ENCODE results near the gene ZMYND8. TPM values are rescaled to one million over a fixed set of nuclear protein-coding genes. Genes with fewer than 3 reads are reported as not detected.

ZMYND8 gene
- total RNA-seq, 2 experiments from 2014 or later, result 44.3 to 44.7 TPM

DNA sequence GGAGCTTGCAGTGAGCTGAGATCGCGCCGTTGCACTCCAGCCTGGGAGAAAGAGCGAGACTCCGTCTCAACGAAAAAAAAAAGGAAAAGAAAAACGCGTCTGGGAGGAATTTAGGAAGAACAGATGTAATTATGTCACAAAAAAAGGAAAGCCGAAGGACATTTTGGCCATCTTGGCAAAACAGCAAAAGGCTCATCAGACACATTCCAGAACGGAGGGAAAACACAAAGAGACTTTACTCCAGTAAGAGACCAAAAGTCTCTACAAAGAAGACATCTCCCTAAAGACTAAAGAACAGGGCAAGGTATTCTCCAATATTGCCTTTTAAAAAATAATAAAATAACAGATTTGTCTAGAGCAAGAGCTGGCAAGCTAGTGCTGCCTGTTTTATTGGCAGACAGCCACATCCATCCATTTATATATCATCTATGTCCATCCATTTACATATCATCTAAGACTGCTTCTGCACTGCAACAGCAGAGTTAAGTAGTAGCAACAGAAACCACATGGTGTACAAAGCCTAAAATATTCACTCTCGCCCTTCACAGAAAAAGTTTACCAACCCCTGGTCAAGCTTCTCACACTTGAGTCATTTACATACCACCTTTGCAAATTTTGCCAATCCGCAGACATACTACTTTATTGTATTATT, 133.9 kb downstream of the ZMYND8 start:
- no peaks in the 10 kb centered on the region for H3K9me3 Mint-ChIP-seq (ENCODE audit: insufficient read depth)
- ATAC-seq (no peak), DNase-seq (no peak)
- H3K27ac Mint-ChIP-seq, result no peak overlapping the region
- H3K36me3 Mint-ChIP-seq (ENCODE audit: low read depth), result peaks cover 63% of the 10 kb centered on the region
- POLR2A ChIA-PET, result no interaction called here
- CTCF ChIA-PET, result interaction anchor here (1.3 to 4.0 kb wide), 3 partner anchors 17 to 161 kb away, joined by 3 to 27 read pairs (median 8); no protein-coding TSS in a partner anchor
- H3K4me3 Mint-ChIP-seq, result no peak overlapping the region
- peaks cover 14% of the 10 kb centered on the region for H3K4me1 Mint-ChIP-seq (ENCODE audit: low read depth)
- no peaks in the 10 kb centered on the region for H3K27me3 Mint-ChIP-seq (ENCODE audit: low read depth)

DNA sequence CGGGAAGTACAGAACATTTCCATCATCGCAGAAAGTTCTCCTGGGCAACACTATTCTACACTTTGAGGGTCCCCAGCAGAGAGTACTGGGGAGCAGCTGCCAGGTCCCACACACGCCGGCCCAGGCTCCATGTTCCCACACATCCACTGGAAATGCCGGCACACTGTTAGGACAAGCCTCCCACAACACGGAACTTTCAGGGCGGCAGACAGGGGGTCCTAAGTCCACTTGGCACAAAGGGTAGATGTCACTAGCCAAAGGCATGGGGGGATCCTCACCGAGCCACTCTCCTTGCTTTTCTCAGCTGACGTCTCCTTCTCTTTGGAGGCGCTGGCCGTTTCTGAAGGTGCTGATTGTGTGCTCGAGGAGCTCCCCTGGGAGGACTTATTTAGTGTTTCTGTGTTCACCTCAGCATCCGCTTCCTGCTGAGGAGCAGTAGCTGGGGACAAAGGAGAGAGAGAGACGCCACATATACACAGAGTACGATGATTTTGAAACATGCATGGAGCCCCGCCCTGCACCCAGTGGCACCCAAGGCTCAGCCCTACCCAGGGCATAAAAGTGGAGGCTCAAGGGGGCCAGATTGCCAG, 135.4 kb downstream of the ZMYND8 start:
- CTCF ChIA-PET, result interaction anchor here (0.9 to 4.0 kb wide), 5 partner anchors 14 to 400 kb away, joined by 3 to 27 read pairs (median 7); no protein-coding TSS in a partner anchor
- Mint-ChIP-seq H3K4me1 (ENCODE audit: low read depth) (peaks cover 14% of the 10 kb centered on the region), H3K4me3 (no peak overlapping the region), H3K9me3 (ENCODE audit: insufficient read depth) (no peaks in the 10 kb centered on the region), H3K36me3 (ENCODE audit: low read depth) (peaks cover 62% of the 10 kb centered on the region), H3K27me3 (ENCODE audit: low read depth) (no peaks in the 10 kb centered on the region), H3K27ac (no peak overlapping the region)
- POLR2A ChIA-PET, result no interaction called here
- ATAC-seq, result no peak
- no peak for DNase-seq

DNA sequence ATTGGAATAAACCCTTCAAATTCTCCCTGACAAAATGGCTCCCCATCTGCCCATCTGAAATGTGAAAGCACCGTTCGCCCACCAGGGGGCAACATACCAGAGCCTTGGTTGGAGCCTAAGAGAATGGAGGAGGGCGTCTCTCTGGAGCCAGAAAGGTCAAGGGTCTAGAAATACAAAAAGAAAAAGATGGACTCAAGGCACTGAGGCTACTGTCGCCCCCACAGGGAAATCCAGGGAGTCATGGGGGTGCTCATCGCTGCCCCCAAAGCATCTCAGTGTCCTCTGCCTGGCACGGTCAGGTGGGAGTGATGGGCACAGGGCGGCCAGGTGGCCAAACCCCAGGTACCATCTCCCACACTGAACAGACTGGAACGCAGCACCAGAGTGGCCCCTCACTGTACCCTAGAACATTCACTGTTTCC, 136.3 kb downstream of the ZMYND8 start:
- Mint-ChIP-seq H3K4me1 (ENCODE audit: low read depth) (peaks cover 14% of the 10 kb centered on the region), H3K4me3 (no peak overlapping the region), H3K27me3 (ENCODE audit: low read depth) (no peaks in the 10 kb centered on the region), H3K9me3 (ENCODE audit: insufficient read depth) (no peaks in the 10 kb centered on the region), H3K36me3 (ENCODE audit: low read depth) (peaks cover 68% of the 10 kb centered on the region), H3K27ac (no peak overlapping the region)
- ChIA-PET CTCF (interaction anchor here (0.9 to 3.7 kb wide), 7 partner anchors 9 to 163 kb away, joined by 3 to 45 read pairs (median 9); no protein-coding TSS in a partner anchor), POLR2A (no interaction called here)
- ATAC-seq (no peak), DNase-seq (peak; percentile 64)

DNA sequence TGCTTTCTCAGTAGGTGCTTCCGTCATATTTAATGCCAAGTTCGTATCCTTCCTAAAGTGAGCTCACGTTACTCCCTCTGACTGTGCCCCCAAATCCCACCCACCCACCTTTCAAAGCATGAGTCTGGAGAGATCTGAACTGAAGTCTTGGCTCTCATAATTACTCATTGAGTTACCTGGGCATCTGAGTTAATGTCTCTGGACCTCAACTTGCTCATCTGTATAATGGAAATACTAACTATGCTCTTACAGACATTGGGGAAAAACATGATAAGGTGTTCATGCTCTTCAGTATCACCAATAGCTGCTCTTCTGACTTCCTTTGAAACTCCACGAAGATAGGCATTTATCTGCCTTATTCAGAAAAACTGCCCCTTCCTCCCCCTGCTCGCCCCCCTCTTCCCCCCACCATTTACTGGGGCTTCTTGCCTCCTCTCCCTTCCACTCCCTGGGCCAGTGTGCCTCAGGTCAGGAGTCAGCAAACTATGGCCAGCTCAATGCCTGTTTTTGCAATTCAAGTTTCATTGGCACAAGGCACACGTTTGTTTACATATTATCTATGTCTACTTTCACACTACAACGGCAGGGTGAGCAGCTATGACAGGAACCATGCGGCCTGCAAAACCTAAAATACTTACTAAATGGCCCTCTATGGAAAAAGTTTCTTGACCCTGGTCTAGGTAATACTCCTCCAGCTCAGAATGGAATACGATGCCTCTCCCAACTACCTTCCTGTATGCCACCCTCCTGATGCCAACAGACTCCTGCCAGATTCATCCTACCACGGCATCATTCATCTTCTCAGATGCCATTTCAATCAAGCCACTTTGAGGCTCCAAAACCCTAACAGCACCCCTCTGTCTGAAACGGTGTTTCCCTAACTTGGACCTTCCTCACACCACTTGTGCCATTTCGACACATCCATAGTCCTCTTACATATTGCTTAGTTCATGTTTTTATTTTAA, 138.7 kb downstream of the ZMYND8 start:
- ChIA-PET CTCF (interaction anchor here (0.9 to 3.7 kb wide), 7 partner anchors 11 to 403 kb away, joined by 3 to 45 read pairs (median 4); no protein-coding TSS in a partner anchor), POLR2A (no interaction called here)
- H3K4me3 Mint-ChIP-seq, result no peak overlapping the region
- no peaks in the 10 kb centered on the region for H3K9me3 Mint-ChIP-seq (ENCODE audit: insufficient read depth)
- no peaks in the 10 kb centered on the region for H3K27me3 Mint-ChIP-seq (ENCODE audit: low read depth)
- ATAC-seq (no peak), DNase-seq (no peak)
- peaks cover 13% of the 10 kb centered on the region for H3K4me1 Mint-ChIP-seq (ENCODE audit: low read depth)
- no peak overlapping the region for H3K27ac Mint-ChIP-seq
- H3K36me3 Mint-ChIP-seq (ENCODE audit: low read depth), result peaks cover 59% of the 10 kb centered on the region

DNA sequence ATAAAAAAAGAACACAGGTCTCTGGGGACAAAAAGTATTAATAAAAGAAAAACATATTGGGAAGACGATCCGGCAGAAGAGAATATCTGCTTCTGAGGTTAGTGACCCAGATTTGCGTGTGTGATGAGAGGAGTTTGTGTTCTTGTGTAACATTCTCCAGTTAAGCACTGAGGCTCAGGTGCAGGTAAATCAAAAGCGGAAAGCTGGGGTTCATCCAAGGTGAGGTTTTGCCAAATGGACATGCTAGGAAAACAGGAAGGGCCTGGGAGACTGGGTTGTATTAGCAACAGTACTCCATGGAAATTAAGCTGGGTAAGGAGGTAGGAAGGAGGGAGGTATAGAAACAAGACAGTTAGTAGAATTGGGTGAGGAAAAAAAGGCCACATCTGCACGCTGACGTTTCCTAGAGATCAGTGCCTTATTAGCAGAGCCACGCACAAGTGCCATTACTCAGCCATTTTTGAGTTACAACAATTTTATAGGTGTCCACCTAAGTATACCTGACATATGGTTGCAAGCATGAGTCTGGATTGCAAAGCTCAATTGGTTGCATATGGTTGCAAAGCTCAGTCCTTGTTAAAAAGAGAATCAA, 139.6 kb downstream of the ZMYND8 start:
- H3K4me1 Mint-ChIP-seq (ENCODE audit: low read depth), result peaks cover 6% of the 10 kb centered on the region
- no peaks in the 10 kb centered on the region for H3K27me3 Mint-ChIP-seq (ENCODE audit: low read depth)
- no peak for DNase-seq
- H3K4me3 Mint-ChIP-seq, result no peak overlapping the region
- ChIA-PET POLR2A (no interaction called here), CTCF (interaction anchor here (1.0 to 3.7 kb wide), 5 partner anchors 12 to 404 kb away, joined by 3 to 45 read pairs (median 3); no protein-coding TSS in a partner anchor)
- H3K27ac Mint-ChIP-seq, result no peak overlapping the region
- H3K9me3 Mint-ChIP-seq (ENCODE audit: insufficient read depth), result no peaks in the 10 kb centered on the region
- ATAC-seq, result no peak
- H3K36me3 Mint-ChIP-seq (ENCODE audit: low read depth), result peaks cover 52% of the 10 kb centered on the region

DNA sequence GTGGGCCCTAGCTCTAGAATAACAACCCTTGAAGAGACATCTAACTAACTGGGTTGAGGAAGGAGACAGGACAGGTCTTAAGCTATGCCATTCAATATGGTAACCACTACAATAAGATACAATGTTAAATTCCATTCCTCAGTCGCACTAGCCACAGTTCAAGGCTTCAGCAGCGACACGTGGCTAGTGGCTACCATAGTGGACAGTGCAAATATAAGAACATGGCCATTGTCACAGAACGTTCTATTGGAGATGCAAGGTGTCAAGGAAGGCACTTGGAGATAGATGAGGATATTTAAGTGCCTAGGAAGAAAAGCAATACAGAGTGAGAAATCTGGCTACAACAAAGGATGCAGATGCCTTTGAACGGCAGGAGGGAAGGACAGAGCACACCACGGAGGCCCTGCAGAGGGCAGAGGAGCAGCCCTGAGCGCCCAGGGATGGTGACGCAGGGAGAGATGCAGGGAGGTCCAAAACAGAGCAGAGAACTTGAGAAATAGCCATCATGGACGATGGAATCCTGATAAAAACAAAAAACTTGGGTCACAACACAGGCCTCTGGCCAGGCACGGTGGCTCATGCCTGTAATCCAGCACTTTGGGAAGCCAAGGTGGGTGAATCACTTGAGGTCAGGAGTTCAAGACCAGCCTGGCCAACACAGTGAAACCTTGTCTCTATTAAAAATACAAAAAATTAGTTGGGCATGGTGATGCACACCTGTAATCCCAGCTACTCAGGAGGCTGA, 140.7 kb downstream of the ZMYND8 start:
- peak overlapping the region; percentile 45 for H3K27ac Mint-ChIP-seq
- no peak overlapping the region for H3K4me3 Mint-ChIP-seq
- no peaks in the 10 kb centered on the region for H3K27me3 Mint-ChIP-seq (ENCODE audit: low read depth)
- no peak for DNase-seq
- POLR2A ChIA-PET, result interaction anchor here (1.4 kb wide), 1 partner anchor 13 kb away, joined by 3 read pairs; no protein-coding TSS in a partner anchor
- no peak for ATAC-seq
- H3K36me3 Mint-ChIP-seq (ENCODE audit: low read depth), result peaks cover 45% of the 10 kb centered on the region
- H3K4me1 Mint-ChIP-seq (ENCODE audit: low read depth), result no peaks in the 10 kb centered on the region
- CTCF ChIA-PET, result interaction anchor here (1.9 kb wide), 1 partner anchor 168 kb away, joined by 9 read pairs; no protein-coding TSS in a partner anchor
- H3K9me3 Mint-ChIP-seq (ENCODE audit: insufficient read depth), result no peaks in the 10 kb centered on the region

DNA sequence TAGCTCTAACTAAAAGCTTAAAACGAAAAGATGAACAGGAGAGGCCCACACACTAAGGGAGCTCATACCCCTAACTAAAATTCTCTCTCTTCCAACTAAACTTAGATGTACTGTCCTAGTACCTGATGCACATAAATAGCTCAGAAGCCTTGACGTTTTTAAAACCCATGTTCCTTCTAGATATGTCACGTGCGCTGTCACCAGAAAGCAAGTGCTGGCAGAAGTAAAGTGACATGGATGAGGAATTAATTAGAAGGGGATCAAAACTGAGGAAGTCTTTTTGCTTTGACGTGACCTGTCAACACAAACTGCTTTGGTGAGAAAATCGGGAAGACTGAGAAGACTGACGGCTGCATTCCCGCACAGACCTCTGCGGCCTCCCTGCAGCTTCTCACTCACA, 142.5 kb downstream of the ZMYND8 start:
- ChIA-PET CTCF (interaction anchor here (1.1 to 1.9 kb wide), 5 partner anchors 8 to 170 kb away, joined by 4 to 13 read pairs (median 6); no protein-coding TSS in a partner anchor), POLR2A (no interaction called here)
- Mint-ChIP-seq H3K27me3 (ENCODE audit: low read depth) (no peaks in the 10 kb centered on the region), H3K4me3 (no peak overlapping the region), H3K27ac (peak overlapping the region; percentile 12), H3K9me3 (ENCODE audit: insufficient read depth) (no peaks in the 10 kb centered on the region), H3K4me1 (ENCODE audit: low read depth) (no peaks in the 10 kb centered on the region), H3K36me3 (ENCODE audit: low read depth) (peaks cover 41% of the 10 kb centered on the region)
- DNase-seq (no peak), ATAC-seq (no peak)

DNA sequence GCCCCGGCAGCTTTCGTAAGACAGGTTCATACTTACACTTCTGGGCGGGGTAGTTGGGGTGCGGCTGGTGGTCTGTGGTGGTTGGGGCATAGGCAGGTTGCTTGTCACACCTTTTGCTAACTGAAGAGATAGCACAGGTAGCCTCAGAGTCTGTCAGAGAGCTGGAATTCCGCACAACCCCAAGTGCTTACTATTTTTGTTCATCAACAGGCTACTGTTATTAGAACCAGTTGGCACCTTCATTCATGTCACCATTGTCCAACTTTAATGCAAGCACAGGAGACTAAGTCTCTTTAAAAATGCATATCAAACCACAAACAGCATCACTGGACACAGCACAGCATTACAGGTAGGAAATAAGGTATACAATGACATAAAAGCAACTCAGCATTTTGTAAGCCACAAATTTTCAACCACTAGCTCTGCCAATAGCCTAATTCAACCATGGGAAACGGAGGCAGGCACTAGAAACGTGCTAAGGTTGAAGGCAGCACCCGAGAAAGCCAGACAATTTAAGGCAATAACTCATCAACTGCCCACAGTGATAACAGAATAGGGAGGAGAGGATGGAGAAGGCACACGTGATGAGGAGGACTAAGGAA, 143.8 kb downstream of the ZMYND8 start:
- H3K4me3 Mint-ChIP-seq, result no peak overlapping the region
- ChIA-PET POLR2A (no interaction called here), CTCF (interaction anchor here (0.7 to 1.9 kb wide), 5 partner anchors 17 to 171 kb away, joined by 3 to 13 read pairs (median 5); no protein-coding TSS in a partner anchor)
- no peaks in the 10 kb centered on the region for H3K9me3 Mint-ChIP-seq (ENCODE audit: insufficient read depth)
- H3K27ac Mint-ChIP-seq, result no peak overlapping the region
- H3K36me3 Mint-ChIP-seq (ENCODE audit: low read depth), result peaks cover 34% of the 10 kb centered on the region
- no peaks in the 10 kb centered on the region for H3K27me3 Mint-ChIP-seq (ENCODE audit: low read depth)
- ATAC-seq (no peak), DNase-seq (no peak)
- H3K4me1 Mint-ChIP-seq (ENCODE audit: low read depth), result no peaks in the 10 kb centered on the region

DNA sequence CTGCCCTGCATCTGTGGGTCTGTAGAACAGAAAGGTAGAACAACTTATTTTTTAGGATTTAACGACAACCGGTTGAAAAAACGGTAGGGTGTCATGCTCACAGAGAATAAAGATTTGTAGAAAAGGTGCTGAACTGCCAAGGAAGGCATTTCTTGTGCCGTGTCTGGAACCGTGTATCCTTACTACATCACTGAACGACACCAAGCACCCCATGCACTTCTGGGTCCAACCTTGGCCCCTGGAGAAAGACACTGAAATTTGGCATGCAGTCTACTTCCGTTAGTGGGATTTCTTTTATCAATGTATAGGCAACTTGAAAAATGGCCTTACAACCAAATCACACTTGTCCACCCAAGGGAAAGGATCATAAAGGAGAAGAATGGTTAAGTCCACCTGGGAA, 145.5 kb downstream of the ZMYND8 start:
- Mint-ChIP-seq H3K36me3 (ENCODE audit: low read depth) (peaks cover 25% of the 10 kb centered on the region), H3K27me3 (ENCODE audit: low read depth) (no peaks in the 10 kb centered on the region), H3K27ac (no peak overlapping the region), H3K9me3 (ENCODE audit: insufficient read depth) (no peaks in the 10 kb centered on the region), H3K4me3 (no peak overlapping the region), H3K4me1 (ENCODE audit: low read depth) (peaks cover under 1% of the 10 kb centered on the region)
- DNase-seq (no peak), ATAC-seq (no peak)
- ChIA-PET POLR2A (no interaction called here), CTCF (interaction anchor here (0.6 kb wide), 1 partner anchor 173 kb away, joined by 4 read pairs; no protein-coding TSS in a partner anchor)

DNA sequence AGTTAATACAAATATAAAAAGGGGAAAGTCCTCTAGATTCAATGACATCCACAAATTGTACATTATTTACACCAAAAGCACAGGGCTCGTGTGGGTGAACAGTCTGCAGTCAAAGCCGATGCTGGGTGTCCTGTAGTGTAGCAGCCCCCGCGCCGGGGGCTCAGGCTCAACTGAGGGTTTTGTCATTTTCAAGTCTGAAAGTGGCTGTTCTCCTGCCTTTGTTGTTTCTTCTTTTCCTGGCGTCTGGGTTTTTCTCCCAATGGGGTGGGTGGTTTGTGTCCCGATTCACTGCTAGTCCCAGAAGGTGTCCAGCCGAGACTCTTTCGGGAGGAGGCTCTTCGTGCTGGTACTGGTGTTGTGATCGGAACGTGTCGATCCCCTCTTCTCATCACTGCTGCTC, 146.0 kb downstream of the ZMYND8 start:
- CTCF ChIA-PET, result no interaction called here

More for the DNA sequence above, 146.0 kb downstream of the ZMYND8 start:
- no peaks in the 10 kb centered on the region for H3K27me3 Mint-ChIP-seq (ENCODE audit: low read depth)
- no peaks in the 10 kb centered on the region for H3K9me3 Mint-ChIP-seq (ENCODE audit: insufficient read depth)
- peaks cover 6% of the 10 kb centered on the region for H3K4me1 Mint-ChIP-seq (ENCODE audit: low read depth)
- no peak overlapping the region for H3K27ac Mint-ChIP-seq
- no peak for ATAC-seq
- DNase-seq, result no peak
- POLR2A ChIA-PET, result no interaction called here
- H3K36me3 Mint-ChIP-seq (ENCODE audit: low read depth), result peaks cover 19% of the 10 kb centered on the region
- H3K4me3 Mint-ChIP-seq, result no peak overlapping the region
